GM20000 (cell line): ENCODE data around the gene GNPDA1.

Source experiments
- DNase-seq: peaks from one replicate; pipeline ENCODE4 v3.0.0; 2012; ENCODE audit warnings: low spot score
- TF ChIP-seq, protein P1 (sequence below): IDR thresholded peaks from 2 replicates; pipeline ENCODE4 v1.5.1; 2012; ENCODE audit warnings: mild to moderate bottlenecking, control low read depth; ENCODE audit errors: extremely low read depth, missing control alignments

GNPDA1 gene

GRCh38 chr5:142009886-142010285 is 2.9 kb downstream of the GNPDA1 start:
- TF ChIP-seq, protein P1, sequence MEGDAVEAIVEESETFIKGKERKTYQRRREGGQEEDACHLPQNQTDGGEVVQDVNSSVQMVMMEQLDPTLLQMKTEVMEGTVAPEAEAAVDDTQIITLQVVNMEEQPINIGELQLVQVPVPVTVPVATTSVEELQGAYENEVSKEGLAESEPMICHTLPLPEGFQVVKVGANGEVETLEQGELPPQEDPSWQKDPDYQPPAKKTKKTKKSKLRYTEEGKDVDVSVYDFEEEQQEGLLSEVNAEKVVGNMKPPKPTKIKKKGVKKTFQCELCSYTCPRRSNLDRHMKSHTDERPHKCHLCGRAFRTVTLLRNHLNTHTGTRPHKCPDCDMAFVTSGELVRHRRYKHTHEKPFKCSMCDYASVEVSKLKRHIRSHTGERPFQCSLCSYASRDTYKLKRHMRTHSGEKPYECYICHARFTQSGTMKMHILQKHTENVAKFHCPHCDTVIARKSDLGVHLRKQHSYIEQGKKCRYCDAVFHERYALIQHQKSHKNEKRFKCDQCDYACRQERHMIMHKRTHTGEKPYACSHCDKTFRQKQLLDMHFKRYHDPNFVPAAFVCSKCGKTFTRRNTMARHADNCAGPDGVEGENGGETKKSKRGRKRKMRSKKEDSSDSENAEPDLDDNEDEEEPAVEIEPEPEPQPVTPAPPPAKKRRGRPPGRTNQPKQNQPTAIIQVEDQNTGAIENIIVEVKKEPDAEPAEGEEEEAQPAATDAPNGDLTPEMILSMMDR: no peak
- no peak for DNase-seq

- DNase-seq: no peak
- TF ChIP-seq, protein P1: no peak
These were observed 4.0 kb downstream of the GNPDA1 start for GRCh38 chr5:142008813-142009212.

GRCh38 chr5:142007237-142007544 is 5.6 kb downstream of the GNPDA1 start:
- DNase-seq: no peak
- TF ChIP-seq, protein P1: no peak

- TF ChIP-seq, protein P1: no peak
These were observed 6.2 kb downstream of the GNPDA1 start for GRCh38 chr5:142006363-142007236.

DNA sequence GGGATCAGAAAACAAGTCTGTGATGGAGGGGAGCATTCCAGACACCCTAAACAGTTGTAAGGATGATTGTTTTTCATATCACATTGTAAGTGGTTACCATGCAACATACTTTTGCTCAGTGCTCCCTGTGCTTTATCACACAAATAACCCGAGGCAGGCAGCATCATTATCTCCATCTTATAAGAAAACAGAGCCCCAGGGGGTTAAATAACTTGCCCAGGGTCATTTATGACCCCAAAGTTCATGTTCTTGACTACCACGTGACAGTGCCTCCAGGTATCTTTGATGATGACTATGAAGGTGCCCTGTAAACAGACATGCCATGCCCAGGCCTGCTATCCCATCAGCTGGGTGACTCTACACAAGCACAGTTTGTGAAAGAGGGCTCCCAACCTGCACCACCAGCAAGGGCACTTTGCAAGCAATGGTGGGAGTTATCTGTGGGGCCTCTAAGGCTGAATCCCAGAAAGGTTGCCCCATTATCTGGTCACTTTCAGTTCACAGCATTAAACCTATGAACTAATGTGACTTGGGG is 9.5 kb downstream of the GNPDA1 start:
- TF ChIP-seq, protein P1: no peak
- DNase-seq: no peak

More at GRCh38 chr5:142006363-142007236, 6.2 kb downstream of the GNPDA1 start:
- no peak for DNase-seq

- TF ChIP-seq, protein P1: no peak
- DNase-seq: no peak
These were observed 11.9 kb downstream of the GNPDA1 start for GRCh38 chr5:142000704-142001484.

DNA sequence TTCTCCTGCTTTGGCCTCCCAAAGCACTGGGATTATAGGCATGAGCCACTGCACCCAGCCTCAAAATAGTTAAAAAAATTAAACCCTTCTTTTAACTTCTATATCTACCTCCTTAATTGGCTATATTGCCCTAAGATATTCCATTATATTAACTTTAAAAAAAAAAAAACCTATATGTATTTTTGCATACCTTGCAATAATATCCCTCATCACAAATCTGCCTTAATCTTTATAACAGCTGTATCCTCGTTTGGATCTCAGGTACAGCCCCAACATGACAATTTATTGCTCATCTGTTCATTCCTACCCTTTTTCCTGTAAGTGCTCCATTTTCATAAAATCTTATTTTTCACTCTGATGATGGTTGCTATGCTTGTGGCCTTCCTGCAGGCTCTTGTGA is 12.7 kb downstream of the GNPDA1 start:
- DNase-seq: no peak
- TF ChIP-seq, protein P1: no peak
